HG03342 (cell line): ENCODE data around the gene TMEM87A.

ENCODE experiments used
- ATAC-seq: cut with Tn5 transposase; IDR thresholded peaks from one replicate; pipeline ENCODE4 v1.9.1; 2021; ENCODE audit warnings: mild to moderate bottlenecking, moderate library complexity; ENCODE audit not compliant: unreplicated experiment

Gene TMEM87A

GRCh38 chr15:42166225-42166940 lies 106.8 kb downstream of the TMEM87A start:
- no peak for ATAC-seq

GRCh38 chr15:42165106-42165505 lies 108.1 kb downstream of the TMEM87A start:
- ATAC-seq: no peak

GRCh38 chr15:42163947-42164550 lies 109.2 kb downstream of the TMEM87A start:
- ATAC-seq: no peak

GRCh38 chr15:42163291-42163690 lies 109.9 kb downstream of the TMEM87A start:
- ATAC-seq: no peak
